Measurements from ENCODE around the gene TP53TG5.

TP53TG5 gene

GRCh38 chr20:45345104-45345936 lies 32.8 kb downstream of the TP53TG5 start:
- no peak for DNase-seq

DNA sequence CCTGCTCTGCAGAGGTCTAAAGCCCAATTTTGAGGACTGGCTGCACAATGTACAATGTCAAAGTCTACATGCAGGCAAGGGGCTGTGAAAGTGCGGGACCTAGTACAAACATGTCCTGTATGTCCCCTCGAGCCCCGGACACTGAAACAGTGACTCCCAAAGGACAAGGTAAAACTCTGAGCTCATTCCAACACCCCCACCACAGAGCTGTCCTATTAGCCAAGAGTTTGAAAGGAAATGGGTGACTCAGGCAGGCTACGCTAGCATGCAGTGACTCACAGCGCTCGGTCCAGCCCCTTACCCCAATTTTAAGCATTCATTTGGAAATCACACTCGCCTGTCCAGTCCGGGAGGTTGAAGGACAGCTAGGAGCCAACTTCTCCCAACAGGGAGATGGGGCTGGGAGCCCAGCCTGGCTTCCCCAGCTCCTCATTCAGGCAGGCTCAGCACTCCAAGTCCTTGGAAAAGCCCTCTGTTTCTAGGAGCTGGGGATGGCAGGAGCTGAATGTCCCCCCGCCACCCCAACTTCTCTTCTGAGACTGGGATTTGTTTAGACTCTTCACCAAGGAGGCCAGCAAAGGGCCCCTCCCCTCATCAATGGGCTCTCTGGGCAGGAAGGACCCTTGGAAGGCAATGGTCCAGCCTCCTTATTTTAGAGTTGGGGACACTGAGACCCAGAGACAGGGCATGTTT lies 33.8 kb downstream of the TP53TG5 start:
- peak; percentile 74 for DNase-seq

GRCh38 chr20:45343532-45344167 lies 34.5 kb downstream of the TP53TG5 start:
- no peak for DNase-seq

GRCh38 chr20:45342855-45343531 lies 35.1 kb downstream of the TP53TG5 start:
- DNase-seq: no peak

- DNase-seq: peak; percentile 33
Observed at GRCh38 chr20:45341939-45342854, 35.9 kb downstream of the TP53TG5 start.

DNA sequence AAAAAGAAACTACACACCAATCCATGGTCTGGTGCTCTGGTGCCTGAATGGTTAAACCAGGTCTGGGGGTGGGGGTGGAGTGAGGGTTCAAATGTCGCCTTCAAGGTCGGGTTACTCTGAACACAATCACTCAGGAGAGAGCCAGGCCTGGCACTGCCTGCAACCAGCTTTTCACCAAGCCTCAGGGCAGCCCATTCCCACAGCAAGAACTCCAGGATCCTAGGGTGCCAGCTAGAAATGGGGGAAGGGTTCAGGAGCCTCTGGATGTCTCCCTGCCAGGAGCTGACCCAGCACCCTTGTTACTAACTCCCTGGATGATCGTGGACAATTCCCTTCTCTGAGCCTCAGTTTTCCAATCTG lies 36.6 kb downstream of the TP53TG5 start:
- no peak for DNase-seq

GRCh38 chr20:45340951-45341350 lies 37.2 kb downstream of the TP53TG5 start:
- DNase-seq: no peak

- no peak for DNase-seq
Observed at GRCh38 chr20:45340236-45340847, 37.8 kb downstream of the TP53TG5 start.

DNA sequence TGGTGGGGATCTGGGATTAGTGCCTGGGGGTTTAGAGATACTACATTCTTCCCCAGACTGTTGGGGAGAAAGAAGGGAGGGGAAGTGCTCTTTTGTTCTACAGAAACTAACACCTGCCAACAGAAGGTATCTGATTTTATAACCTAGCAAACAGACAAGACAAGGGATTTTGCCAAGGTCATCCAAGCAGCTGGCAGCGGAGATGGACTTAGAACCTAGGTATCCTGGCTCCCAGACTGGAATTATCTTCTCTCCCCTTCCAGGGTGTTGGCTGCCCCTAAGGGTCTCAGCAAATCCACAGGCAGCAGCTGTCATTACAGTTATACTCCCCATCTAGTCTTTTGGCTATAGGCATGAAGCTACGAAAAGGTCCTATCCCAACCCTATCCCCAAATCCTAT lies 38.3 kb downstream of the TP53TG5 start:
- no peak for DNase-seq

DNA sequence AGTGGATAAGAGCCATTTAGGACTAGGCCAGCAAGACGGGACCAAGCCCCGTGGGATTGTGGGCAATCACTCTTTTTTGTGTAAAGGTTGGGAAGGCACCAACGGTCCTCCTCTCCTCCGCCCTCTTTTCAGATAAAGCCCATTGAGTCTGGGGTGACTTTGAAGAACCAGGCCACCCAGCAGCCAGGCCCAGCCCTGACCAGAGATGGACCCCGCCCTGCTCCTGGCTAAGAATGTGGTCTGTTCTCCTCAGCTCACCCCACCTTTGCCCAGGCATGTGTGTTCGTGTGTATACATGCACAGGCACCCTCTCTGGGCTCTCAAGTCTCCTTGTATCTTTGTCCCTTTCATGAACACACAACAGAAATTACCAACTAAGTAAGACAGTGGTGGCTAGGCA lies 39.0 kb downstream of the TP53TG5 start:
- no peak for DNase-seq

GRCh38 chr20:45338121-45339030 lies 39.7 kb downstream of the TP53TG5 start:
- no peak for DNase-seq

DNA sequence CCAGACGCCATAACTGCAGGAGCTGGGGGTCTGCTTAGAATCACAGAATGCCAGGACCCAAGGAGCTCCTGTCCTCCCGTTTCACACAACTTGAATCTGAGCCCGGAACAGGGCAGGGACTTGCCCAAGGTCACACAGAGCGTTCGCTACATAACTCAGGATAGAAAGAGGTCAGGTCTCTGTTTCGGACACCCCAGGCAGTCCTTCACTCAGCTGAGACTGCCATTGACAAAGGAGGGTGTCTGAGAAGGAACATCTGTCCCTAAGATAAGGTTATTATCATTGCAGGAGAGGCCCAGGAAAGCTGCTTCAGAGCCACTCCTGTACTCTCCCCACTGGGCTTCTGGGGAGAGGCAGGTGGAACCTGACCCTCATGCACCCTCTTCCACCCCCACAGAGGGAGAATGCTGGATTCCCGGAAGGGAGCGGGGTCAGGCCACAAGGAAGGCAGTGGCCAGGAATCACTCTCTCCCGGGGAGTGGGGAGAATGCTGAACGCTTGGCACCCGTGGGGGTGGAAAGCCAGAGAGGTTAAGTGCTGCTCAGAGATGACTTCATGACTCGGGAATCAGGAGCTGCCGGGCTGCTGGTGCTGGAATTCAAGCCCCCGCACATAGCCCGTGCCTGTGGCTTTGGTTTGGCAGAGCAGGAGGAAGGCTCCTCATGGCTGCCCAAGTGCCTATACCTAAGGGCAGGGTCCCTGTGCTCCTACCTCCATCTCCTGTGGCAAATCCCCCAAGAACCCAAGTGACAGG lies 40.6 kb downstream of the TP53TG5 start:
- DNase-seq: peak; percentile 83

DNA sequence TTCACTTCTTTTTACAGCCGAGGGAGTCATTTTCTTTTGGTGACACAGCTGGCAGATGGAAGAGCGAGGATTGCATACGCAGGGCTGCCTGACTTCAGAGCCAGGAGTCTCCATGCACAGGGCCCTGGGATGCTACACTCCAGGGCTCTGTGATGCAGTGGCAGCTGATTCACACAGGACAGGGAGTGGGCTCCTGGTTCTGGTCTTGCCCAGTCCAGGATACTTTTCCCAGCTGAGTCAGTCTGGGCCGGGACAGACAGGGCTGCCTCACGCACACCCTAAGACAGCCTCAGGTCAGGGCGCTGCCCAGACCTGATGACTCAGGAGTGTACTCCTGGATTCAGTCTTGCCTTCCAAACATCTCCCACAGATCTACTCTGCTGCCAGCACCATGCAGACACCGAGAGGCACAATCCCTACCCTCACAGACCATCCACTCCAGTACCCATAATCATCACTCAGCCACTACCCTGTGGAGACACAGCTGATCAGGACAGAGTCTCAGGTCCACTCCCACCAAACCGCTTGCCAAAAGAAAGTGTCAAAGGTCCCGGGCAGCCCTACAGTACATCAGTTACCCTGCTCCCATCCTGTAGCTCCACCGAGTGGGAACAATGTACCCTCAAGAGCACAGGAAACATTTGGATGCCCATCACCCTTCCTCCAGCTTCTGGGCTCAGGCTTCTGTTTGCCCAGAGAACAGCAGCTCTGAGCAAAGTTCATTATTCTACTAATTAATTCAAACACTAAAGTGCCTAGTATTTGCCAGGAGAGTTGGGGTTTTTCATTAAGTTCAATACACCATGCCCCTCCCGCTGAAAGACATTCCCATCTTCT lies 41.4 kb downstream of the TP53TG5 start:
- DNase-seq: peak; percentile 94

DNA sequence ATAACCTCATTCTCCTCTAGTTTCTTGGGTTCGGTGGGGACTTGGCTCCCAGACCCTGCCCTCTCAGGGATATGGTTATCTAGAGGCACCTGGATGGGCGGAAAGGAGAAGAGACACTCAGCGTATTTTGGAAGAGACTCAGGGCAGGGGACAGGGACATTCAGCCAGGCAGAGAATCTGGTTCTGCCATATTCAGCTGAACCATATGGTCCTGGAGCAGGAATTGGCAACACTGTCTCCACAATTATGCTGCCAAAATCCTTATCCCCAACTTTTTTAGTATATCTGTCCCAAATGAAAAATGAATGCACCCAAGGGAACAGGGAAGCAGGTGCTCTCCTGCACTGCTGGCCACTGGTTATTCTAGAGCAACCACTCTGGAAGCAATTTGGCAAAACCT lies 47.6 kb downstream of the TP53TG5 start:
- DNase-seq: no peak

DNA sequence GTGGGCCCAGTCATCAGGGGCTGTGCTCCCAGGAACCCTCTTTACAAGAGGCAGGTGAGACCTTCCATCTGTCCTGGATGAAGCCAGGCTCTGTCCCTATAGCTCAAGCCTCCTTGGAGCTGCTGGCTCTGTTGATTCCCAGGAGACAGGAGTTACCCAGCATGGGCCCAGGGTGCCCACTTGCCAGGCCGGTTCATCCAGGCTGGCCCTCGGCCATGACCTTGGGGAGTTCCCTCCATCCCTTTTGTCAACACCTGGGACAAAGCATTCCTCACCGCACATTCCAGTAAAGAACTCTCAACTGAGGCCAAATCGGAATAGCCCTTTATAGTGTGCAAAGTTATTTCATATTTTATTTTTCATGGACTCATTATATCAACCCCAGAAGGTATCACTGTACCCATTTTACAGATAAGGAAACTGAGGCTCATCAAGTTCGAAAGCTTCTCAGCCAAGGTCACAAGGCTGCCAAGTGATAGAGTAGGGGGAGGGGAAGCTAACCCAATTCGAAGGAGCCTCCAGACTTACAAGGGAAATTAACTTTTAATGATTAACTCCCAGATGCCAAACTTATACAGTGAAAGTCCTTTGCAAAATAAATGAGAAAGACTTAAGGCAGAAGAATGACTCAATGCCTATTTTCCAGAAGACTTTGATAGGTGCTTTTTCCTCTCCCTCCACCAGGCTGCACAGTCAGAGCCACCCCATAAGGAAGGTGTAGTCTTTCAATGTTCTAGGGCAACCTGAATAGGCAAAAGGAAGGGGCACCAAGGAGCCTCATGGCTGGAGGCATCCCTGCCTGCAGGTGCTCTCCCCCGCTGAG lies 48.4 kb downstream of the TP53TG5 start:
- DNase-seq: no peak

GRCh38 chr20:45328451-45328850 lies 49.7 kb downstream of the TP53TG5 start:
- DNase-seq: no peak

GRCh38 chr20:45325371-45325770 lies 52.8 kb downstream of the TP53TG5 start:
- DNase-seq: no peak

- DNase-seq: no peak
Observed at GRCh38 chr20:45323731-45324130, 54.4 kb downstream of the TP53TG5 start.

Data from T1000 (cell line).